GM18867 (cell line): ENCODE measurements around the gene MAPK7.
"Not testable (repeated sequence)": the region's sequence is repeated elsewhere in the genome, so short reads cannot be mapped to it uniquely, and the experiment has no call there.

ENCODE experiments used
- ATAC-seq: cut with Tn5 transposase; IDR thresholded peaks from one replicate; pipeline ENCODE4 v1.9.1; 2021; ENCODE audit warnings: mild to moderate bottlenecking, moderate library complexity; ENCODE audit not compliant: unreplicated experiment

The MAPK7 gene

DNA sequence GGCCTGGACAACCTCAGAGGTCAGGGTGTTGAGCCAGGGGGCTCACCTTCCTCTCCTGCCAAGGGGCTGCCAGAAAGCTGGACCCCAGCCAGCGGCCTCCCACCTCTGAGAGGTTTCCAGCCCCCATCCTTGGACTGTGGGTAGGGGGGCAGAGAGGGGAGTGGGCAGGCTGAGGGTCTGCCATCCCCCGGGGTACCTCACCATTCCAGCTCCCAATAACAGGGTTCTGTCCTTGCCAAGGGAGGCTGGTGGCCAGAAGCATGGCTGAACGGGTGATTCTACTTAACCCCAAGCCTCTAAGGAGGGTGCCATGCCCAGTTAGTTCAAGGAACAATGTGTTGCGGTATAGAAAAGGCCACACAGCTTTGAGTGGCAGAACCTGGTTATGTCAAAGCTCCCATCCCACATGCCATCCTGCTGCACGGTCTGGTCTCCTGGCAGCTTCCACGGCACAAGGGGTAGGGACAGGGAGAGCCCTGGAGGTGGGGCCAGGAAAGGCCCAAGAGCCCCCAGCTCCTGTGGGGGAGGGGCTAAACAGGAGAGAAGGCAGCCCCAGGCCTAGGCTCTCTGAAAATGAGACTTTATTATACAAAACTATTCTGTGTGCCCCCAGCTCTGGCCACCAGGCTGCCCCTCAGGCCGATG, 35.6 kb upstream of the MAPK7 start:
- no peak for ATAC-seq

DNA sequence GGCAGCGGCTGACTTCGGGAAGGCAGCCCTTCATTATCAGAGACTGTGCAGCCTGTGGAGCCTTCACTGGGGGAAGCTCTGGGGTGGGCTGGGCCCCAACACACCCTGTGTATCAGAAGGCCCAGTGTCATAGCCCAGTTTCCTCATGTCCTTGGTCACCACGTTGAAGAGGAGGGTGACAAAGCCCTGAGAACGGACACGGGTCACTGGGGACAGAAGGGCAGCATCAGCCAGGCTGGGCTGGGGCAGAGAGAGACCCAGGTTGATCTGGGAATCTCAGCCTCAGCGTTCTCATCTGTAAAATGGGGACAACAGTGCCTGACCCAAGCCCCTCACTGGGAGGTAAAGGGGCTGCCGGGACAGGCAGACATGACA, 35.1 kb upstream of the MAPK7 start:
- ATAC-seq = no peak

DNA sequence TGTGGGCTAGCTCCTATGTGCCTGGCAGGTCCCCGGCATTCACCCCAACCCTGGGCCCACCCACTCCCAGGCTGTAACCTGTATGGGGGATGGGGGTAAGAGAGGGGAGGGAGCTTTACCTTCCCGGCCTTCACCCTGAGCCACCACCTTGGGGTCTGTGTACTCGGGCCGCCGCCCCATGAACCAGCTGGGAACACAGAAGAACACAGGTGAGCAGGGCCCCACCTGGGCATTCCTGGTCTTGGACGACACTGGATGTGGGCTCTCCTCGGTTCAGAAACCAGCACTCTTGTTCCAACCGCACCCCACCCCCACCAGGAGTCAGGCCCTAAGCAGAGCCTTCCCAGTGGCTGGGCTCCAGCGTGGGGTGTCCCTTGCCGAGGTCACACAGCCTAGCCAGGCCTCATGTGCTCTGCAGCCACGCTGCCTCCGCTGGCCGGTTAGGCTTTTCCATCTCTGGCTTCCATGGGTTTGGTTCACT, 34.6 kb upstream of the MAPK7 start:
- ATAC-seq = no peak

DNA sequence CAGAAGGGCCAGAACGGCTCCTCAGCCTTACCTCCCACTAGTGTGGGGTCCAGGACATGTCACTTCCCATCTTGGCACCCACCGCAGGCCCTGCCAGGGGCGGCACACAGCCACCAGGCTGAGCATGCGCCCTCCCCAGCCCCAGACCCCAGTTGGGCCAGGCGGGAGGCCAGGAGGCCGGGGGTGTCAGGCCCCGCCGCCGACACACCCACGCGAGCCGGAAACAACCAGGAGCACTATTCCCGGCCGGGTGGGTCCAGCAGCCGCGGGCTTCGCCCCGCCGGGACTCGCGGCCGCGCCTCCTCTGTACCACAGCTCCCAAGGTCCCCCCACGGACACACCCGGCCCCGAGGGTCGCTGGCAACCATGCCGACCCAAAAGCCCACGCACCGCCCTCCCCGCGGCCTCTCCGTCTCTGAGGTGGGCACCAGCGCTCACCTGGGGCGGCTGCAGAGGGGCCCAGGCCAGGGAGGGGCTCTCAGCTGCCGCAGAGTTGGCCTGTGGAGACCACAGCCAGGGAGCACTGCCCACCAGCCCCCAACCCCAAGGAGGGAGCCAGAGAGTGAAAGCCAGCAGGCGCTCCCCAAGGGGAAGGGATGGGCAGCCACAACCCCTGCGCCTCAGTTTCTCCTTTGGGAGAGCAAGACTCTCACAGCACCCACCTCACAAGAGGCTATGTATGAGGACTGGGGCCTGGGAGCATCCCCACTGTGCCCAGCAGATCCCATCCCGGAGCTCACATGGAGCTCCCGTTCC, 33.8 kb upstream of the MAPK7 start:
- no peak for ATAC-seq

DNA sequence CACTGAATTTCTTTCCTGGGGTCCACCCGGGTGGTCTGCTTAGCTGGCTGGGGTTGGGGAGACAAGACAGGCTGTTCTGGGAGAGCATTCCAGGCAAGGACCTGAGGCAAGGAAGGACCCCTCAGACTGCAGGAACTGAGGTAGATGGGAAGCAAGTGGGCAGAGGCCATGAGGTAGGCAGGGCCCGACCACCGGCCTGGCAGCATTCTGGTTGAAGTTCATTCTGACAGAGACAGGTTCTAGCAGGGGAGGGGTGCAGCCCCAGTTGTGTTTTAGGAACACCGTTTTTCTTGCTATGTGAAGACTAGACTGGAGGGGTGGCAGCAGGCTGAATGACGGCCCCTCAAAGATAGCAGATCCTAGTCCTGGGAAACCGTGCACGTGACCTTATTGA, 33.2 kb upstream of the MAPK7 start:
- ATAC-seq = no peak

DNA sequence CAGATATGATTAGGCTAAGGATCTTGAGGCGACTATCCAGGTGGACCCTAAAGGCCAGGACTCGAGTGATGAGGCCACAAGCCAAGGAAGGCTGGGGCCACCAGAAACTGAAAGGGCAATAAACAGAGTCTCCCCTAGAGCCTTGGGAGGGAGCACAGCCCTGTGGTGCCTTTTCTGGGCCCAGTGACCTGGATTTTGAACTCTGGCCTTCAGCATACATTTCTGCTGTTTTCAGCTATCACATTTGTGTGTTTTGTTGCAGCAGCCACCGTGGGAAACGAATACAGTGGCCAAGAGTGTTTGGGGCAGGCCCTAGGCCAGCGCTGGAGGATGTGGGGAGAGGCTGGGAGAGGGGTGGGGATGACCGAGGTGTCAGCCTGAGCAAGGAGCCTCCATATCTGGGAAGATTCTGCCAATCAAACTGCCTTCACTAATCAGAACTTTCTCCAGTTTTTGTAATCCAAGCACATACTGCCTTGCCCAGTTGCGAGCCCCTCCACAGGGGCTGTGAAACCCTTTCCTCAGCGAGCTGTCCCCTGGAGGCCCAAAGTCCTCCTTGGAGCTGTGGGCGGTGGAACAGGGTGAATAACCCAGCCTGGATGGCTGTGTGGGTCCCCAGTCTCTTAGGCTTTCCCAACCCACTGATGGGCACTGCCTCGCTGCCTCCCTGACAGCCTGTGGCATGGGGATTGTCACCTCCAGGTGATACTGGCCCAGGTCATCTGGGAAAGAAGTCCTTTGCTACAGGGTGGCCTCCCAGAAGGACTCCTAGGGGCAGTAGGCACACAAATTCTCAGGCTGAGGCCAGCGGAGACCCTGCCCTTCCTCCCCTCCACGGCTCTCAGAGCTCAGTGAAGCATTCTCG, 32.6 kb upstream of the MAPK7 start:
- ATAC-seq = no peak

DNA sequence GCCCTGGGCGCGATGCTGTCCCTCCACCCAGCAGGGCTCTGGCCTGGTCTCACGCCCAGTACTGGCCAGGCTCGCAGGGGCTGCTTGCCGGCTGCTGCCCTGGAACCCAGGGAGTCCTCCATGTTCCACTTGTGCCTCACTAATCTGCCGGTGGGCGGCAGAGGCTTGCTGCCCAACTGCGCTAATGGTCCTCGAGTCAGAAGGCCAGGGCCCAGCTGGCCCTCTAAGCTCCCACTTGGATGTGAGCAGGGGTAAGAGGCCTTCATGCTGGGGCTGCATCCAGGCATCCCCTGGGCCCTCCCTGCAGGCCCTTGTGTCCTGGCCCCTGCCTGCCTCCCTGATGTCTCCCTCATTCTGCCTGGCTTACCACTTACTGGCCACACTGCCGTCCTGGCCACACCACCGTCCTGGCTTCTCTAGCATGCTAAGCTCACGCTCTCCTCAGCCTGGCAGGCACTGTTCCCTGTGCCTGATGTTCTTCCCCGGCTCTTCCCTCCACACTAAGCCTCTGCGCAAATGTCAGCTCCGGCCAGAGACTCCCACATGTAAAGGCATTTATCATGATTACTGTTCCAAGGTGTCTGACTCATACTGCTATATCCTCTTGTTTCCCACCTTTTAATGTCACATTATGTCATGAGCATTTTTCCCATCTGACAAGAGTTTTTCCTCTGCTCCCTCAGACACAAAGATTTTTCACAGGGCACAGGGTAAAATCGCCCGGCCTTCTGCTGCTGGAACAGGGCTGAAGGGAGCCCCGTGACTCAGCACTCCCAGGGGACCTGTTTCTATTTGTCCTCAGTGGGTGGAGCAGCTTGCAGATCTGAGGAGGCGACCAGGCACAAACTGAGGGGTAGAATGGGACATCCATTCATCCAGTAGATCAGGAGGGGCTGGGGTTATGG, 31.7 kb upstream of the MAPK7 start:
- ATAC-seq = no peak

DNA sequence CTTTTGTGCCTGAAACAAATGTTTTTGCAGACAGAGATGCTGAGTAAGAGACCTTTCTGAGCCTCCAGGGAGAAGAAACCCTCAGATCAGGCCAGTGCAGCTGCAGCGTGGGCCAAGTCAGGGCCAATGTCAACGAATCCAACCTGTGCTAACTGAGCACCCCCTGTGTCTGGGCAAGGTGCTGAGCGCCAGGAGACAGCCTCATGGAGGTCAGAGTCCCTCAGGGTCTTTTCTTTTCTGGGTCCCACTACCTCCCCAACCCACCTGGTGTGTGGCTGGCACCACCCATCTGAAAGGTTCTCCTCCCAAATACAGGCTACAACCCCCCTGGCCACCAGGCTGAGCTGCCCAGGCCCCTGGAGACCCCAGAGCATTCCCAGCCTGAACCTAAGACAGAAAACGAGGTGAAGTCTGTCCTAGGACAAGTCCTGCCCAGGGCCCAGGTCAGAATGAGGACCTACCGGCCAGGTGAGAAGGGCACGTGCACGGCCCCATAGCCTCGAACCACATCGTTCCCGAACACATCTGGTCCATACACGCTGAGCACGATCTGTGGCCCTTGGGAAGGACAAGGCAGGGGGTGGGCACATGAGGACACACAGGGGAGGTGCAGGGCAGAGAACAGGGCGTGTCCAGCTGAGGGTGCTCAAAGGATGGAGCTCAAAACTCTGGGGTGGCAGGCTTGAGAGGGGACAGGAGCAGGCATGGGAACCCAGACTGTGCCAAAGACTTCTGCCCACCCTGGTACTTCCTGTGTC, 30.8 kb upstream of the MAPK7 start:
- no peak for ATAC-seq

DNA sequence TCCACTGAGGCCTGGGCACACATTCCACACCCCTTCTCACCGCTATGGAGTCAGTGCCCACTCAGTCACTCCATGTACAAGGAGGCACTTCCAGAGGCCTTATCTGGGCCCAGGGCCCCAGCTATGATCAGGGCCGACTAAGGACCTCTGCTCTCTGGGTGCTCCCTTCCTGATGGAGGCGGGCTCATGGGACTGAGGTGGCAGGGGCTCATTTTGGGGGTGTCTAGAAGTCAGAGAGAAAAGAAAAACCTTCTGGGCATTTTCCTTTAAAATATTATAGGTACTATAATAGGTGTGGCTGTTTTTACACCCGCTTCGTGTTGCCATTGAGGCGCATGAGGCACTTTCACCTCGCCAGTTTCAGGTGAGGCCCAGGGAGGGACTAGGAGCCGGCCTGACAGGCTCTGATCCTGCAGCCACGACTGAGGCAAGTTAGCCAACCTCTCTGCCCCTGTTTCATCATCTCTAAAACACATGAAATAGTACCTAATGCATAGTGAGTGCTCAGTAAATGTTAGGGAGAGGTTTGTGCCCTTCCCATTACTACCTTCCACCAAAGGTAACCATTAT, 30.1 kb upstream of the MAPK7 start:
- no peak for ATAC-seq

DNA sequence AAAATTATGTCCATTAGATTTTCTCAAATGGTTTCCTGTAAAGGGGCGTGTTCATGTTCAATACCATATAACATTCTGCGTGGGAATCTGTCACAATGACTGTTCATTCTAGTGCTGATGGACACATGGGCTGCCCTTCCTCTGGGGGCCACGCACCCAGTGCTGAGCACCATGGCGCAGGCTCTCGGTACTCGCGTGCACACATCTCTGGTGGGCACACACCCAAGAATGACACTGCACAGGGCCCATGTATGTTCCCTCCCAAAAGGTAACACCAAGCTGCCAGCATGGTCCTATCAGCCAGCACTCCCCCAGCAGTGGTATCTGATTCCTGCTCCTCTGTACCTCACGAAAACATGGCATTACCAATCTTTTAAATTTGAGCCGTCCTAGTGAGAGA, 29.5 kb upstream of the MAPK7 start:
- no peak for ATAC-seq

DNA sequence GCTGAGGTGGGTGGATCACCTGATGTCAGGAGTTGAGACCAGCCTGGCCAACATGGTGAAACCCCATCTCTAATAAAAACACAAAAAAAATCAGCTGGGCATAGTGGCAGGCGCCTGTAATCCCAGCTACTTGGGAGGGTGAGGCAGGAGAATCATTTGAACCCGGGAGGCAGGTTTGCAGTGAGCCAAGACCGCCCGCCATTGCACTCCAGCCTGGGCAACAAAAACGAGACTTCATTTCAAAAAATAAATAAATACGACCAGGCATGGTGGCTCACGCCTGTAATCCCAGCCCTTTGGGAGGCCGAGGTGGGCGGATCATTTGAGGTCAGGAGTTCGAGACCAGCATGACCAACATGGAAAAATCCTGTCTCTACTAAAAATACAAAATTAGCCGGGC, 24.9 kb upstream of the MAPK7 start:
- ATAC-seq = not testable (repeated sequence)

DNA sequence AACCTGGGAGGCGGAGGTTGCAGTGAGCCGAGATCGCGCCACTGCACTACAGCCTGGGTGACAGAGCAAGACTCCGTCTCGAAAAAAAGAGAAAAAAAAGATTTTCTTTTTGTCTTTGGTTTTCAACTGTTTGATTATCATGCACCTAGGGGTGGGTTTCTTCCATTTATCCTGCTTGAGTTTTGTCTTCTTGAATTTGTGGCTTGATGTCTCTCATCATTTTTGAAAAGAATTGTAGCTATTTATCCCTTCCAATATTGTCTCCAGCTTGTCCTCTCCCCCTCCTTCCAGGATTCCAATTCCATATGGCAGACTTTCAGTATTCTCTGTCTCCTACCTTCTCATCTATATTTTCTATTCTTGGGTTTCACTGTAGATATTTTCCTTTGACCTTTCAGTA, 23.6 kb upstream of the MAPK7 start:
- ATAC-seq = no peak

DNA sequence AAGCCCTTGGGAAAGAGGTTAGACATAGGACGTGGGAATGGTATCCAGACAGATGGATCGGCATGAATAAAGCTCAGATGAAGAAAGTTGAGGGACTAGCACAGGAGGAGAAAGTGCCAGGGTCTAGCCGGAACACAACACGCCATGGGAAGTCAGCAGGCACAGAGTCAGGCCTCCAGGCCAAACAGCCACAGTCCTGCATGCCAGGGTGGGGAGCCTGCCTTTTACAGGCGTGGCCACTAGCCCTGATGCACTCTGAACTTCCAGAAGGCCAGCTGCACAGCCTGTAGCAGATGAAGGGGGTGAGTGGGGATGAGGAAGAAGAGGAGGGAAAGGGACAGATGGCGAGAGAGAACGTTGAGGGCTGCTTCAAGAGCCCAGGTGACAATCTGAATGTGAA, 20.9 kb upstream of the MAPK7 start:
- ATAC-seq = no peak

DNA sequence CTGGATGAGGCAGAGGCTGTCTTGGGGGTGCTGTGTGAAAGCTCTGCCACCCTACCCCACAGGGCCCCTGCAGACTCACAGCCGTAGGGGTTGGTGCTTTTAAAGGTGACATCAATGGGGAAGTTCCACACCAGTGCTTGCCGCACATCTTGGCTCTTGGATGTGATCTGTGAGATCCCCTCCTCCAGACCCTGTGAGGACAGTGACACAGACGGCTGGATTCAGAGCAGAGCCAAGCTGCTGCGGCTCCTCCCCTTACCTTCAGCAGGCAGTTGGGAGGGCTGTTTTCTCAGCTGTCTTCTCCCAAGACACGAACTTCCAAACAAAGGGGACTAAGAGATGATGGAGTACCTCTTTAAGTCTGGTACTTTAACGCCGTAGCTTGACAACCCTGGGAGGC, 20.5 kb upstream of the MAPK7 start:
- ATAC-seq = no peak

DNA sequence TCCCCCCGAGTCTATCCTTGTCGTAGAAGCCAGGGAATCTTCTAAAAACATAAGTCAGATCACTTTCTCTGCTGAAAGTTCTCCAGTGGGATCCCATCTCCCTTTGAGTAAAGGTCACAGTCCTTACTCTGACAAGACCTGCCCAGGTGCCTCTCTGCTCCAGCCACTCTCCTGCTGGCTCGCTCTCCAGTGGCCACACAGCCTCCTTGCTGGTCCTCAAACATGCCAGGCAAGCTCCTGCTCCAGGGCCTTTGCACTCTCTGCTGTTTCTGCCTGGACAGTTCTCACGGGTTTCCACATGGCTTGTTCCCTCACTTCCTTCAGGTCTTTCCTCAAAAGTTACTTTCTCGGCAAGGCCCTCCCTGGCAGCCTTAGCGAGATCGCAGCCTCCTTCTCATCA, 19.1 kb upstream of the MAPK7 start:
- no peak for ATAC-seq

DNA sequence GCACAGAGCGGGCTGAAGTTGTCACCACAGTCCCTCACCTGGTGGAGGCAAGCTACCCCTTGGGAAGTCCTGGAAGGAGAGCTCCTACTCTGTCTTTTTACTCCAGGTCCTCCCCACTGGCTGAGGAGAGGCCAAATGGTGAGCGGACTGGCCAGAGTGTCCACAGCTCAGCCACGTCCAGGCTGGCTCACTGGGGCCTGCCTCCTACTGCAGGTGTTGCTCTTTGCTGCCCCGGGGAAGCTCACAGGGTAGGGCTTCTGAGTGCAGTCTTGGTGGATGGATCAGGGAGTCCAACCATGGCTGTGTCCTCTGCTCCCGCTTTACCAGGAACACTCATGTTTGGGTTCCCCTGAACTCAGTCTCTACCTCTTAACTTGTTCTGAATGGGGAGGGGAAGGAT, 18.4 kb upstream of the MAPK7 start:
- no peak for ATAC-seq

DNA sequence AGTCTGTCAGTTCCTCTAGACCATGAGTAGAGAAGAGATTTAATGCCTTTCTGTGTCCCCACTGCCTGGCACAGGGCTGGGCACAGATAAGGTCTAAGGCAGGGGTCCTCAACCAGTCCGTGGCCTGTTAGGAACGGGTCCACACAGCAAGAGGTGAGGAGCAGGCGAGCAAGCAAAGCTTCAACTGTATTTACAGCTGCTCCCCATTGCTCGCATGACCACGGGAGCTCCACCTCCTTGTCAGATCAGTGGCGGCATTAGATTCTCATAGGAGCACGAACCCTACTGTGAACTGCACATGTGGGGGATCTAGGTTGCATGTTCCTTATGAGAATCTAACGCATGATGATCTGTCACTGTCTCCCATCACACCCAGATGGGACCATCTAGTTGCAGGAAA, 17.5 kb upstream of the MAPK7 start:
- no peak for ATAC-seq

DNA sequence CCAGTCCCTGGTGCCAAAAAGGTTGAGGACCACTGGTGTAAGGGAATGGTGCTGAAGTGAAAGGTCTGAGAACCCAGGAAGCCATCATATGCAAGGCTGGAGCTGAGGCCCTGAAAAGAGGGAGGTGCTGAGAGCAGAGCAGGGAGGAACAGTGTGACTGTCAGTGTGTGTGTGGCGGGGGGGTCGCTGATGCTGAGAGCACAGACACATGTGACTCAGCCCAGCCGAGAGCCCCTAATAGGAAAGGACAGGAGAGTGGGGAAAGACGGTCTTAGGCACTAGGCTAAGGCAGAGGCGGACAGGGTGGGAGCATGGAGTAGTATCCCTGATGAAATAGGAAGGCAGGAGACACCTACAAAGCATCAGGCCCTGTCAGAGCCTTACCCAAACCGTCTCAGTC, 17.0 kb upstream of the MAPK7 start:
- ATAC-seq = no peak

DNA sequence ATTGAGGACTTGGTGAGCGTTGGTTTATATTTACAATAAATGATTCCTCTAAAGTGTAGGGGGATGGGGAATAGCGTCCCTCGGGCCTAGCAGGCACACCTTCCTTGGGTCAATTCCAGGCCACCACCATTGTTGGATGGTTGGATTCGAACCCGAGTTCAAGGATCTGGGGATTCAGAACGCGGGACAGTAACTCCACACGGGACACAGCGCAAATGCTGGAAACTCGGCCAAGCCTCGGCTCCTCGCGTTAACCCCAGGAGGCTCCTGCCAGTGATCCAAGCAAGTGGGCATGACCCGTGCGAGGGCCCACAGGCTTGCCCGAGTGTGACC, 16.4 kb upstream of the MAPK7 start:
- no peak for ATAC-seq
